Coronary artery (tissue), 2 donors: Measurements from ENCODE around the gene PSTPIP2.

Experiments used
- DNase-seq: peaks from one replicate; pipeline ENCODE4 v3.0.0-alpha.2; 2017; ENCODE audit warnings: low spot score
- H3K27ac ChIP-seq, 2 donors: fragments of 200-600 bp; sonication (generic); one replicate each; pipeline ENCODE4 v1.5.1; 2016 to 2019
- H3K4me3 ChIP-seq: fragments of 200-600 bp; sonication (generic); 2 replicates; pipeline ENCODE4 v1.5.1; 2016; ENCODE audit warnings: mild to moderate bottlenecking, moderate library complexity
- CTCF ChIP-seq: fragments of 200-600 bp; sonication (generic); IDR thresholded peaks from one replicate; pipeline ENCODE4 v1.5.1; 2019; ENCODE audit warnings: antibody characterized with exemption

PSTPIP2 gene

GRCh38 chr18:46013484-46014189 lies 58.4 kb downstream of the PSTPIP2 start:
- H3K27ac ChIP-seq: no peak overlapping the region
- H3K4me3 ChIP-seq: no peak overlapping the region
- no peak for DNase-seq
- TF ChIP-seq CTCF: no peak

GRCh38 chr18:46010676-46011075 lies 61.4 kb downstream of the PSTPIP2 start:
- DNase-seq: no peak

GRCh38 chr18:46010050-46010449 lies 62.0 kb downstream of the PSTPIP2 start:
- no peak for DNase-seq
- Histone ChIP-seq H3K27ac (no peak overlapping the region), H3K4me3 (no peak overlapping the region)
- no peak for TF ChIP-seq CTCF

More at GRCh38 chr18:46010676-46011075, 61.4 kb downstream of the PSTPIP2 start:
- Histone ChIP-seq H3K27ac (no peak overlapping the region), H3K4me3 (no peak overlapping the region)
- TF ChIP-seq CTCF: no peak

- Histone ChIP-seq H3K27ac (no peak overlapping the region), H3K4me3 (no peak overlapping the region)
- DNase-seq: no peak
- no peak for TF ChIP-seq CTCF
These were observed 62.8 kb downstream of the PSTPIP2 start for GRCh38 chr18:46009125-46009840.

- no peak for TF ChIP-seq CTCF
- no peak for DNase-seq
- H3K27ac ChIP-seq: no peak overlapping the region
- H3K4me3 ChIP-seq: no peak overlapping the region
These were observed 63.5 kb downstream of the PSTPIP2 start for GRCh38 chr18:46008531-46008930.

- no peak for TF ChIP-seq CTCF
- no peak overlapping the region for H3K27ac ChIP-seq
- DNase-seq: no peak
- H3K4me3 ChIP-seq: no peak overlapping the region
These were observed 64.9 kb downstream of the PSTPIP2 start for GRCh38 chr18:46007165-46007564.

DNA sequence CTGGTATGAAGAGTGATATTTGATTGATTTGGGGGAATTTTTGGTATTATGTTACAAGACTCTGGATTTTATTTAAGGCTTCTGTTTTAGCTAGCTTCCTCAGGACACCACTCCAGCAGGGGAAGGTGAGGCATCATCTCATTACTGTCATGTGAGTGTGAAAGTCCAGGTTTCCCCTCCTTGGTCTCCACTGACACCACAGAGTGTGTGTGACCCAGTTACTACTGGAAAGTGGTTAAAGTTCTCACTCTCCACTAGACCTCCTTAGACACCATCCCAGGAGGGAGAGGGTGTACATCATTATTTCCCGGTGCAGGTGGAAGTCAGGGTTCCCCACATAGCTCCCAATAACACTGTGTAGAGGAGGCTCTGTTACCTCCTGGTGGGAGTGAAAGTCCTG lies 69.1 kb downstream of the PSTPIP2 start:
- no peak for TF ChIP-seq CTCF
- Histone ChIP-seq H3K4me3 (no peak overlapping the region), H3K27ac (no peak overlapping the region)
- no peak for DNase-seq
